ENCODE data around the gene PILRA.
"Not testable (repeated sequence)": the region's sequence is repeated elsewhere in the genome, so short reads cannot be mapped to it uniquely, and the experiment has no call there.

Gene PILRA

DNA sequence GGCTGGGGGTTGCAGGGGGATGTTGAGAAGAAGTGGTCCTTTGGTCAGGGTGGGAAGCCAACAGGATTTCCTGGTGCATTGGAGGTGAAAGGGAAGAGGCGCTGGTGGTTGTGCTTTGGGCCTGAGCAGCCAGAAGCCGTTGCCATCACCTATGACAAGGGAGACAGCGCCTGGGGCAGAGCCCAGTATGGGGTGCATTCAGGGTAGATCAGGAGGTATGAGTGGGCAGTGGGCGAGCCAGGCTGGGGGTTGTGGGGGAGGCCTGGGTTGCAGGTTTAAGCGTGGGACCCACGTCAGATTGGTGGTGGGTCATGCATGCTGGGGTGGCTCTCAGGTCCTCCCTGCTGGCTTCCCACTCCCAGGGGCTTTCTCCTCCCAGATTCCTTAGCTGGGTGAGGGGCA, 21.6 kb upstream of the PILRA start:
- Mint-ChIP-seq H3K9me3 (no peaks in the 10 kb centered on the region), H3K36me3 (ENCODE audit: low read depth) (peaks cover 50% of the 10 kb centered on the region)

DNA sequence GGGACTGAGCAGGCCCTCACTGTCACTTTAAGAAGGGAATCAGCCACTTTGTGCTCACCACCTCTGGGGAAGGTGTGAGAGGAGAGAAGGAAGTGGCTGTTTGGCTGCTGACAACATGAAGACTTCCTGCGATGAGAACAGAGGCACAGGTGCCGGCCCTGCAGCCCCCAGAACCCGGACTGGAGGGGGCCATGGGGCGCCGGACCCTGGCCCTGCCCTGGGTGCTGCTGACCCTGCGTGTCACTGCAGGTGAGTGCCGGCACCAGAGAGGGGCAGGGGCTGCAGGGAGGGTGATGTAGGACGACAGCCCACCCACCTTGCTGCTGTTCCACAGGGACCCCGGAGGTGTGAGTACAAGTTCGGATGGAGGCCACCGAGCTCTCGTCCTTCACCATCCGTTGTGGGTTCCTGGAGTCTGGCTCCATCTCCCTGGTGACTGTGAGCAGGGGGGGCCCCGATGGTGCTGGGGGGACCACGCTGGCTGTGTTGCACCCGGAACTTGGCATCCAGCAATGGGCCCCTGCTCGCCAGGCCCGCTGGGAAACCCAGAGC, 21.0 kb upstream of the PILRA start:
- not testable (repeated sequence) for H3K4me1 Mint-ChIP-seq (ENCODE audit: low read depth); H3K27ac Mint-ChIP-seq; H3K9me3 Mint-ChIP-seq; H3K27me3 Mint-ChIP-seq (ENCODE audit: low read depth); H3K4me3 Mint-ChIP-seq; DNase-seq (ENCODE audit: low spot score)
- H3K36me3 Mint-ChIP-seq (ENCODE audit: low read depth): peaks cover 44% of the 10 kb centered on the region

More for the DNA sequence above, 21.6 kb upstream of the PILRA start:
- Mint-ChIP-seq H3K4me3 (no peak overlapping the region), H3K27me3 (ENCODE audit: low read depth) (no peaks in the 10 kb centered on the region), H3K4me1 (ENCODE audit: low read depth) (peaks cover 9% of the 10 kb centered on the region), H3K27ac (peak overlapping the region; percentile 62)
- DNase-seq (ENCODE audit: low spot score): no peak

DNA sequence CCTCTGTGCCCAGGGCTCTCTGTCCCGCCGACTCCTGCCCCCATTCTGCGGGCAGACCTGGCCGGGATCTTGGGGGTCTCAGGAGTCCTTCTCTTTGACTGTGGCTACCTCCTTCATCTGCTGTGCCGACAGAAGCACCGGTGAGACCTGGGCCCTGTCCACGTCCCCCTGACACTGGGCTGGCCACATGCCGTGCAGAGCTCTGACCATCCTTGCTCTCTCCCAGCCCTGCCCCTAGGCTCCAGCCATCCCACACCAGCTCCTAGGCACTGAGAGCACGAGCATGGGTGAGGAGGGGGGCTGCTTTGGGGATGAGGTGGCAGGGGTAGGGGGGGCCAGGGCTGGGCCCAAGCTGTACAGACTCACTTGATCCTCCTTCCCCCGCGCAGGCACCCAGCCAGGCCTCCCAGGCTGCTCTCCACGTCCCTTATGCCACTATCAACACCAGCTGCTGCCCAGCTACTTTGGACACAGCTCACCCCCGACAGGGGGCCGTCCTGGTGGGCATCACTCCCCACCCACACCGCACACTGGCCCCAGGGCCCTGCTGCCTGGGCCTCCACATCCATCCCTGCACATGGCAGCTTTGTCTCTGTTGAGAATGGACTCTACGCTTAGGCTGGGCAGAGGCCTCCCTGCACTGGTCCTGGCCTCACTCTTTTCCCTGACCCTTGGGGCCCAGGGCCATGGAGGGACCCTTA, 20.2 kb upstream of the PILRA start:
- Mint-ChIP-seq H3K9me3 (no peaks in the 10 kb centered on the region), H3K4me3 (no peak overlapping the region), H3K36me3 (ENCODE audit: low read depth) (peaks cover 41% of the 10 kb centered on the region), H3K4me1 (ENCODE audit: low read depth) (peaks cover 9% of the 10 kb centered on the region), H3K27ac (no peak overlapping the region), H3K27me3 (ENCODE audit: low read depth) (no peaks in the 10 kb centered on the region)
- DNase-seq (ENCODE audit: low spot score): no peak

DNA sequence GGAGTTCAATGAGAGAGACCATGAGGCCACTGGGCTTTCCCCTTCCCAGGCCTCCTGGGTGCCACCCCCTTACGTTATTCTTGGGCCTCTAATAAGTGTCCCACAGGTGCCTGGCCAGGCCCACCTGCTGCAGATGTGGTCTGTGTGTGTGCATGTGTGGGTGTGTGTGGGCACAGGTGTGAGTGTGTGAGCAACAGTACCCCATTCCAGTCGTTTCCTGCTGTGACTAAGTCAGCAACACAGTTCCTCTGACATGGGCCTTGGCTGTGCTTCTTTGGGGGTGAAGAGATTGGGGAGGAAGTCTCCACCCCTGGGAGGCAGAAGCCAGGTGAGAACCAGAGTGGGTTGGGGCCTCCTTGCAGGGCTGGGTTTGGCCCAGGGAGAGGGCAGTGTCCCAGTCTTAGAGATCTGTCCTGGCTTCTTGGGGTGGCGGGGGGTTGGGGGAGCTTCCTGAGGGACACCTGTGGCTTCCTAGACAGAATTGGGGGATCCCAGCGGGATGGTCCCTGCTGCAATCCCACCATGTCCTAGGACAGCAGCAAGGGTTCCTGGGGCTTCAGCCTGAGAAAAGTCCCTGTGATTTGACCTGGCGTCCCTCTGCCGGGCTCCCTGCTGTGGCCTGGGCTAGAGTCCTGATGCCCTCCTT, 19.5 kb upstream of the PILRA start:
- H3K9me3 Mint-ChIP-seq: no peaks in the 10 kb centered on the region
- no peaks in the 10 kb centered on the region for H3K27me3 Mint-ChIP-seq (ENCODE audit: low read depth)
- H3K36me3 Mint-ChIP-seq (ENCODE audit: low read depth): peaks cover 38% of the 10 kb centered on the region
- H3K27ac Mint-ChIP-seq: peak overlapping the region; percentile 31
- DNase-seq (ENCODE audit: low spot score): no peak
- H3K4me3 Mint-ChIP-seq: no peak overlapping the region
- H3K4me1 Mint-ChIP-seq (ENCODE audit: low read depth): peaks cover 9% of the 10 kb centered on the region

DNA sequence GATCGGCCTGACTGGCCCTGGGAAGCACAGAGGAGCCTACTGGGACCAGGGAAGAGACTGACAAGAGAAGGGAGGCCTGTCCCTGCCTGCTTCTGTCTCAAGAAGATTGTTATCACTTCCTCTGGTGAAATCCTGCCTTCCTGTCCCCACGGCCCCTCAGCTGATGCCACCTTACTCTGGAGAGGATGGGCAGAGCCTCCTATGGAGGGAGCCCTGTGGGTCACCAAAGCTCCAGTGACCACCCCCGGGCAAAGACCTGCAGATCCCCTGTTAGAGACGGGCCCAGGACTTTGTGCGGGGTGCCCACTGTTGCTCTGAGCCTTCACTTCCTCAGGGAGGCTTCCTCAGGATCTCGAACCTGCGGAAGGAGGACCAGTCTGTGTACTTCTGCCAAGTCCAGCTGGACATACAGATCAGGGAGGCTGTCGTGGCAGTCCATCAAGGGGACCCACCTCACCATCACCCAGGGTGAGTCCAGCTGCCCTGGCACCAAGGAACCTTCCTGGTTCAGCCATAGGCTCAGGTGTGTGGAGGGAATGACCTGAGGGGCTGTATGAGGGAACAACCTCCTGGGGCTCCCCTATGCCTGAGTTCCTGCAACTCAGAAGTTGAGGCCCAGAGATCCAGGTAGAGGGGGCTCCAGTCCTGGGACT, 16.7 kb upstream of the PILRA start:
- Mint-ChIP-seq H3K36me3 (ENCODE audit: low read depth) (peaks cover 30% of the 10 kb centered on the region), H3K9me3 (no peaks in the 10 kb centered on the region), H3K27me3 (ENCODE audit: low read depth) (no peaks in the 10 kb centered on the region), H3K4me1 (ENCODE audit: low read depth) (peaks cover 3% of the 10 kb centered on the region), H3K4me3 (no peak overlapping the region), H3K27ac (no peak overlapping the region)
- DNase-seq (ENCODE audit: low spot score): no peak

DNA sequence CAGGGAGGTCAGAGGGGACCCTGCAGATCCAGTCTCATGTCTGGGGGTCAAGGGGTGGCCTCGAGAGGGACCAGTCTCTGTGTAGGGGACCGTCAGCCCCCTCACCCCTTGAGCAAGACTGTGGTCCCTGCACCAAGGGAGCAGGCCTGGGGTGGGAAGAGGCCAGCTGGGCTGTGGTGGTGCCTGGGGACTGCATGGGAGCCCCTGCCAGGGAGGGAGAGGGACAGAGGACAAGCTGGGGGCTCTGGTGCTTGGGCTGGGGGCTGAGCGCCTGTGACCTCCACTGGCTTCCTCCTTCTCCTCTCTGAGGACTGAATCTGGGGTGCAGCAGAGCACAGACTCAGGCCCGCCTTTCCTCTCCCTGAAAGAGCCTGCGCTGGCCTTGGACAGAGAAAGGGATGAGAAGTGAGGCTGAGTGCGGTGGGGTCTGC, 16.1 kb upstream of the PILRA start:
- Mint-ChIP-seq H3K9me3 (no peaks in the 10 kb centered on the region), H3K36me3 (ENCODE audit: low read depth) (peaks cover 34% of the 10 kb centered on the region), H3K4me1 (ENCODE audit: low read depth) (peaks cover 2% of the 10 kb centered on the region), H3K27me3 (ENCODE audit: low read depth) (no peaks in the 10 kb centered on the region), H3K27ac (no peak overlapping the region), H3K4me3 (no peak overlapping the region)
- DNase-seq (ENCODE audit: low spot score): no peak

DNA sequence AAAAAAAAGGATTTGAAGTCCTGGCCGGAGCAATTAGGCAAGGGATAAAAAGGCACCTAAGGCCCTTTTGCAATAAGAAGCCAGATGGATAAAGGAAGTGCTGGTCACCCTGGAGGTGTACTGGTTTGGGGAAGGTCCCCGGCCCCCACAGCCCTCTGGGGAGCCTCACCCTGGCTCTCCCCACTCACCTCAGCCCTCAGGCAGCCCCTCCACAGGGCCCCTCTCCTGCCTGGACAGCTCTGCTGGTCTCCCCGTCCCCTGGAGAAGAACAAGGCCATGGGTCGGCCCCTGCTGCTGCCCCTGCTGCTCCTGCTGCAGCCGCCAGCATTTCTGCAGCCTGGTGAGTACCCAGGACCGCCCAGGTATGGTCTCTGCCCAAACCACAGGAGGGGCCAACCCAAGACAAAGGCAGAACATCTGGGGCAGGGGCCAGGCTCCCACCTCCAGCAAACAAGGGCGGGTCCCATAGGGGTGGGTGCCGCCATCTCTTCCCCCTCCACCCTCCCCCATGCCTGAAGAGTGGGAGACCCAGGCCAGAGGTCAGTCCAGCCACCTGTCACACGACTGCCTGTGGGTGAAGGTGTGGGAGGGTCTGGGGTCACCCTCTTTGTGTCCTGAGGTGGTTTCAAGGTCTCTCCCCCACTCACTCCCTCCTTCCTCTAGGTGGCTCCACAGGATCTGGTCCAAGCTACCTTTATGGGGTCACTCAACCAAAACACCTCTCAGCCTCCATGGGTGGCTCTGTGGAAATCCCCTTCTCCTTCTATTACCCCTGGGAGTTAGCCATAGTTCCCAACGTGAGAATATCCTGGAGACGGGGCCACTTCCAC, 15.0 kb upstream of the PILRA start, which contains the start of gene PILRB:
PILRB (plus strand) TSS at position 91 of the 830 bp plus-strand sequence; CDS start at position 277, 186 bp downstream.
- Mint-ChIP-seq H3K27ac (no peak within 1 kb of the TSS), H3K27me3 (ENCODE audit: low read depth) (no peaks in the 10 kb centered on the region), H3K4me1 (ENCODE audit: low read depth) (peaks cover 2% of the 10 kb centered on the region), H3K36me3 (ENCODE audit: low read depth) (peaks cover 44% of the 10 kb centered on the region), H3K4me3 (no peak within 1 kb of the TSS), H3K9me3 (no peaks in the 10 kb centered on the region)
- DNase-seq (ENCODE audit: low spot score): no peak

DNA sequence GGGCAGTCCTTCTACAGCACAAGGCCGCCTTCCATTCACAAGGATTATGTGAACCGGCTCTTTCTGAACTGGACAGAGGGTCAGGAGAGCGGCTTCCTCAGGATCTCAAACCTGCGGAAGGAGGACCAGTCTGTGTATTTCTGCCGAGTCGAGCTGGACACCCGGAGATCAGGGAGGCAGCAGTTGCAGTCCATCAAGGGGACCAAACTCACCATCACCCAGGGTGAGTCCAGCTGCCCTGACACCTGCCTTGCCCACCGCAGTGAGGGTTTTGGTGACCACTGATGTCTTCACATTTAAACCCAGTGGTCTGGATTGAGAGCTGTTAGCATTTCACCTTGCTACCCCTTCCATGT, 14.5 kb upstream of the PILRA start:
- no peak overlapping the region for H3K27ac Mint-ChIP-seq
- peaks cover 47% of the 10 kb centered on the region for H3K36me3 Mint-ChIP-seq (ENCODE audit: low read depth)
- no peak overlapping the region for H3K4me3 Mint-ChIP-seq

DNA sequence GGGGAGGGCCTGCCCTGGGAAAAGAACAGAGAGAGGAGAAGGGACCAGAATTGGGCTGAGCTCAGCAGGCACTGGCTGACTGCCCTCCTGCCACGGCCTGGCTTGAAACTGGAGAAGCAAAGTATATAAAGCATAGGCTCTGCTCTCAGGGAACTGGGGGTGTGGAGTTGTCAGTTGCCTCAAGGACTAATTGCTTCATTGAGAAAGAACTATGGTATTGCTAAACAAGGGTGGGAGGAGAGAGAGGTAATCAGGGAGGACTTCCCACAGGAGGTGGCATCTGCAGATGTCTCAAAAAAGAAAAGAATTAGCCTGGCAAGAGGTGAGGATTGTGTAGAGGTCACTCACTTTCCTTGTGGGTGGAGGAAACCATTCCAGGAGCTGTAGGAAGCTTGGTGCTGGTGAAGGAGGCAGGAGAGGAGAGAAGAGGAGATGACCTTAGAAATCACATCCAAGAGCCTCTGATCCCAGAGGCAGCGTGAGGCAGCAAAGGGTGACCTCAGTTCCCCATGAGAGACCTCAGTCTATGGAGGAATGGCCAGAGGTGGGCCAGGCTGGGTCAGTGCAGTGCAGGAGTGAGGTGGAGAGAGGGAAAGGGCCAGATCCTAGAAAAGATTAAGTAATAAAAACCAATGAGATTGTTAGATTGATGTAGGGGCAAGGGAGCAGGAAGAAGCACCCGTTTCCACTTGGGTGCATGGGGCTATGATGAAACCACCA, 13.0 kb upstream of the PILRA start:
- no peaks in the 10 kb centered on the region for H3K27me3 Mint-ChIP-seq (ENCODE audit: low read depth)
- no peak for DNase-seq (ENCODE audit: low spot score)
- H3K27ac Mint-ChIP-seq: no peak overlapping the region
- peaks cover 8% of the 10 kb centered on the region for H3K4me1 Mint-ChIP-seq (ENCODE audit: low read depth)
- H3K36me3 Mint-ChIP-seq (ENCODE audit: low read depth): peaks cover 51% of the 10 kb centered on the region
- no peak overlapping the region for H3K4me3 Mint-ChIP-seq
- no peaks in the 10 kb centered on the region for H3K9me3 Mint-ChIP-seq

More for the DNA sequence above, 14.5 kb upstream of the PILRA start:
- no peaks in the 10 kb centered on the region for H3K9me3 Mint-ChIP-seq
- no peaks in the 10 kb centered on the region for H3K27me3 Mint-ChIP-seq (ENCODE audit: low read depth)
- no peak for DNase-seq (ENCODE audit: low spot score)
- no peaks in the 10 kb centered on the region for H3K4me1 Mint-ChIP-seq (ENCODE audit: low read depth)

DNA sequence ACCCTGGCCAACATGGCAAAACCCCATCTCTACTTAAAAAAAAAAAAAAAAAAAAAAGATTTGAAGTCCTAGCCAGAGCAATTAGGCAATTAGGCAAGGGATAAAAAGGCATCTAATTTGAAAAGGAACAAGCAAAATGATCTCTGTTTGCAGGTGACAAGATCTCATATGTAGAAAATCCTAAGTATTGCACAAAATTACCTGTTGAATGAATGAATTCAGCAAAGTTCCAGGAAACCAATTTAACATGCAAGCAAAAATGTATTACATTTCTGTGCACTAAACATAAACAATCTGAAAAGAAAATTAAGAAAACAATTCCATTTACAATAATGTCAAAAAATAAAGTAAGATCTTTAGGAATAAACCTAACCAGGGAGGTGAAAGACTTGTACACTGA, 10.2 kb upstream of the PILRA start:
- Mint-ChIP-seq H3K27me3 (ENCODE audit: low read depth) (no peaks in the 10 kb centered on the region), H3K4me1 (ENCODE audit: low read depth) (peaks cover 19% of the 10 kb centered on the region), H3K36me3 (ENCODE audit: low read depth) (peaks cover 61% of the 10 kb centered on the region), H3K9me3 (no peaks in the 10 kb centered on the region), H3K27ac (no peak overlapping the region), H3K4me3 (no peak overlapping the region)
- no peak for DNase-seq (ENCODE audit: low spot score)

DNA sequence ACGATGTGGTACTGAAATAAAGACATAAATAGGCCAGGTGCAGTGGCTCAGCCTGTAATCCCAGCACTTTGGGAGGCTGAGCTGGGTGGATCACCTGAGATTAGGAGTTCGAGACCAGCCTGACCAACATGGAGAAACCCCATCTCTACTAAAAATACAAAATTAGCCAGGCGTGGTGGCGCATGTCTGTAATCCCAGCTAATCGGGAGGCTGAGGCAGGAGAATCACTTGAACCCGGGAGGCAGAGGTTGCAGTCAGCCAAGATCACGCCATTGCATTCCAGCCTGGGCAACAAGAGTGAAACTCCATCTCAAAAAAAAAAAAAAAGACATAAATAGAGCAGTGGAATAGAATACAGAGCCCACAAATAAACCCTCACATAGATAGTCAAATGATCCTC, 9.5 kb upstream of the PILRA start:
- peaks cover 61% of the 10 kb centered on the region for H3K36me3 Mint-ChIP-seq (ENCODE audit: low read depth)
- DNase-seq (ENCODE audit: low spot score); H3K27ac Mint-ChIP-seq; H3K27me3 Mint-ChIP-seq (ENCODE audit: low read depth); H3K9me3 Mint-ChIP-seq; H3K4me3 Mint-ChIP-seq: not testable (repeated sequence)
- H3K4me1 Mint-ChIP-seq (ENCODE audit: low read depth): peaks cover 19% of the 10 kb centered on the region

DNA sequence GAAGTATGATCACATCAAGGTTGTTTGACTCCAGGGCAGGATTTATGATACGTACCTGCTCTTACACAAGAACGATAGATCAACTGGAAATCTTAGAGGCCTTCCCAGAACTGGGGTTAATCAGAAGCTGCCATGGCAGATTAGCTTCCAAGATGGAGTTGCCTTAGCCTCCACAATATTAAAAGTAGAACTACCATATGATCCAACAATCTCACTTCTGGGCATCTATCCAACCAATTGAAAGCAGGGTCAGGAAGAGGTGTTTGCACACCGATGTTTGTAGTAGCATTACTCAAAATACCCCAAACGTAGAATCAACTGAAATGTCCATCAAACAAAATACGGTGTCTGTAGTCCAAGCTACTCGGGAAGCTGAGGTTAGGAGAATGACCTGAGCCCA, 8.8 kb upstream of the PILRA start:
- Mint-ChIP-seq H3K36me3 (ENCODE audit: low read depth) (peaks cover 58% of the 10 kb centered on the region), H3K27me3 (ENCODE audit: low read depth) (no peaks in the 10 kb centered on the region), H3K27ac (peak overlapping the region; percentile 6), H3K4me1 (ENCODE audit: low read depth) (peaks cover 22% of the 10 kb centered on the region), H3K9me3 (no peaks in the 10 kb centered on the region), H3K4me3 (no peak overlapping the region)
- no peak for DNase-seq (ENCODE audit: low spot score)

DNA sequence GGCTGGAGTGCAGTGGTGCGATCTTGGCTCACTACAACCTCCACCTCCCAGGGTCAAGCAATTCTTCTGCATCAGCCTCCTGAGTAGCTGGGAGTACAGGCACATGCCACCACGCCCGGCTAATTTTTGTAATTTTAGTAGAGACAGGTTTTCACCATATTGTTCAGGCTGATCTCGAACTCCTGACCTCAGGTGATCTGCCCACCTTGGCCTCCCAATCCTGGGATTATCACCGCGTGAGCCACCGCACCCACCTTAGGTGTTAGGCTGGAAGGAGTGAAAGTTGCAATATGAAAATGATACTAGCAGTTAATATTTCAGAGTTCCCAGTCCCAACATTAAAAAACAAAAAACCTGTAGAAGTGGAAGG, 7.3 kb upstream of the PILRA start:
- H3K9me3 Mint-ChIP-seq; DNase-seq (ENCODE audit: low spot score); H3K27me3 Mint-ChIP-seq (ENCODE audit: low read depth); H3K4me3 Mint-ChIP-seq: not testable (repeated sequence)
- peaks cover 49% of the 10 kb centered on the region for H3K36me3 Mint-ChIP-seq (ENCODE audit: low read depth)
- peak overlapping the region; percentile 83 for H3K27ac Mint-ChIP-seq
- peaks cover 22% of the 10 kb centered on the region for H3K4me1 Mint-ChIP-seq (ENCODE audit: low read depth)
